ENCODE results near the gene VIPAS39. TPM values are rescaled to one million over a fixed set of nuclear protein-coding genes. Genes with fewer than 3 reads are reported as not detected.

The VIPAS39 gene
- total and polyA plus RNA-seq, 9 of the 15 experiments (the other 6 are each of a cell fraction or from before 2014, with no cell fraction given), result 5.7 to 25.6 (median 9.9) TPM

GRCh38 chr14:77457522-77458248 is at the start of gene VIPAS39, which contains the start of gene AHSA1 (continued):
- TF ChIP-seq ZNF655 (CRISPR knock-in tag; IDR thresholded peaks at IDR 0.05) (no peak), STAT5A (IDR thresholded peaks at IDR 0.05; ENCODE audit: borderline replicate concordance, low read length) (no peak), ILF3 (IDR thresholded peaks at IDR 0.05; ENCODE audit: borderline replicate concordance) (no peak), ZNF77 (CRISPR knock-in tag; IDR thresholded peaks at IDR 0.05) (no peak), MTA1 (IDR thresholded peaks at IDR 0.05; ENCODE audit: borderline replicate concordance) (no peak), ZNF431 (CRISPR knock-in tag; IDR thresholded peaks at IDR 0.05) (no peak; the same call in 1 of the 2 replicates), RBBP5 (IDR thresholded peaks at IDR 0.05; ENCODE audit: borderline replicate concordance, insufficient read depth, low read length, poor library complexity, severe bottlenecking) (peak; percentile 52), CCNT2 (IDR thresholded peaks at IDR 0.05; ENCODE audit: borderline replicate concordance, extremely low read depth, insufficient read length, low read depth, low read length) (no peak), ZNF830 (CRISPR knock-in tag; IDR thresholded peaks at IDR 0.05) (no peak), ZNF140 (CRISPR knock-in tag; IDR thresholded peaks at IDR 0.05) (no peak), SFPQ (IDR thresholded peaks at IDR 0.05; ENCODE audit: low read depth, low read length) (no peak), TCF7 (IDR thresholded peaks at IDR 0.05; ENCODE audit: borderline replicate concordance) (no peak), ZBTB11 (CRISPR knock-in tag; IDR thresholded peaks at IDR 0.05) (peak; percentile 83 to 98 (median 92); a peak in 5 of 6 replicates)
